GM06990 (cell line): ENCODE measurements around the gene GPR146.

ENCODE experiments used
- DNase-seq: peaks from one replicate; pipeline ENCODE4 v3.0.0-alpha.2; 2011; ENCODE audit not compliant: insufficient read length; ENCODE audit errors: extremely low read depth
- H3K27me3 ChIP-seq: replicated peaks from 2 replicates; pipeline ENCODE4 v1.6.0; 2011; ENCODE audit warnings: low read length; ENCODE audit not compliant: control insufficient read depth, insufficient read depth
- H3K36me3 ChIP-seq: 2 replicates; pipeline ENCODE4 v1.5.1; 2011; ENCODE audit warnings: low read length; ENCODE audit not compliant: control insufficient read depth, insufficient read depth
- H3K4me3 ChIP-seq: replicated peaks from 2 replicates; pipeline ENCODE4 v1.5.1; 2011; ENCODE audit warnings: low read depth, mild to moderate bottlenecking, control low read depth, low read length
- CTCF ChIP-seq: IDR thresholded peaks from 2 replicates; pipeline ENCODE4 v1.5.1; 2011; ENCODE audit warnings: low read length, control low read depth, mild to moderate bottlenecking, inconsistent platforms; ENCODE audit not compliant: insufficient read depth, poor library complexity, severe bottlenecking

GPR146 gene

DNA sequence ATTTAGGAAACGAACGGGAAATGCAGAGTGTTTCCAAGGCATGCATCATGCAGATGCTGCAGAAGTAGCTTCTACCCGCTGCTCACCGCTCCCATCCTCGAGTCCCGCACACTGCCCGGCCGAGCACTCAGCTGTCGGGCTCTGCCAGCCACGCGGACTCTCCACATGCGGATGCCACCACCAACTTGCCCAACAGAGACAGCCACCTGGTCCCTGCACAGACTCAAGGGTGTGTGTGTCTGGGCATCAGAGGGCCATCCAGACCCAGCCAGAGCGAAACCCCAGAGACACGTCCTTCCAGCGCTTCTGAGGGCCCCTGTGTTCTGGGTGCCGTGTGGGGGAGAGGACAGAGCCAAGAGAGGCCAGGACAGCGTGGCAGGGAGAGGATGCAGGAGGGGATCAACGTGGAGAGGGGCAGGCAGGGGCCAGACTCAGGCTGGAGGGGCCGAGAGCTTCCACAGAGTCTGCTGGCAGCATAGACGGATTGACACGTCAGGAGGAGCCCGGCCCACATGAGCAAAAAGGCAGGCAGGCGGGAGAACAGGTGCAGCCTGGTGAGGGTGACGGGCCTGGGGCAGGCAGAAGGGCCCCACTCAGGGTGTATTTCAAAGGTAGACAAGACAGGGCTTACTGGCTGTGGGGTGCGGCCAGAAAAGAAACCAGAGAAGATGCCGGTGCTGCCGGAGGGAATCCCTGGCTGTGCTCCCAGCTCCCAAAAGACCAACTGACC is 61.9 kb downstream of the GPR146 start:
- Histone ChIP-seq H3K36me3 (peaks cover 7% of the 10 kb centered on the region), H3K27me3 (no peaks in the 10 kb centered on the region), H3K4me3 (no peak overlapping the region)
- DNase-seq, result no peak
- TF ChIP-seq CTCF, result no peak

DNA sequence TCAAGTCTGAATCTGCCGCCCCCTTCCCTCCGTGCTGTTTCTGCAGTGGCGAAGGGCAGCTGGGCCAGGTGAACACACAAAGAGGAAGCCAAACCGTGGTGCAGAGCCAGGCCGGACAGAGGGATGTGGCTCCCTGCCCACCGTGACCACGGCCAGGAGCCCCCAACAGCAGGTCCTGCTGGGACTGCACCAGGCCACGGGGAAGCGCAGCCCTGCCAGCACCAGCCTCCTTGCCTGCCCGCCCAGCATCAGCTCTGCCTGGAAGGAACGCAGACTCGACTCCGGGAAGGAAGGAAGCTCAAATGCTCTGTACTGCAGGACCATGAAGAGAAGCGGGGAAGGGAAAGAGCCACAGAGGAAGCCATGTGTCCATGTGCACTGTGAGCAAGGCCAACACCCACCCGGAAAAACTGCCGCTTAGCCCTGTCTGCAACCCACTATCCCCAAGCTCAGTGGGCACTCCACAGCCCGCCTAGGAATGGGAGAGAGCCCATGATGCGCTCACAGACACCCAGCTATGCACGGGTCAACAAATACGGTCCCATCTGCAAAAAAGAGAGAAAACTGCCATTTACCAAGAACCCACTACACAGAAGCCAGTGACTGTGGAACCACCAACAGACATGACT is 62.6 kb downstream of the GPR146 start:
- H3K27me3 ChIP-seq, result no peaks in the 10 kb centered on the region
- H3K4me3 ChIP-seq, result no peak overlapping the region
- peaks cover 4% of the 10 kb centered on the region for H3K36me3 ChIP-seq
- no peak for TF ChIP-seq CTCF
- no peak for DNase-seq

- Histone ChIP-seq H3K4me3 (no peak overlapping the region), H3K36me3 (no peaks in the 10 kb centered on the region; the same call in none of the 2 replicates), H3K27me3 (no peaks in the 10 kb centered on the region)
- no peak for DNase-seq
- no peak for TF ChIP-seq CTCF
Measured at GRCh38 chr7:1108264-1108920, 64.0 kb downstream of the GPR146 start.
